K562 (cell line): Measurements from ENCODE around the gene CDT1. TPM values are rescaled to one million over a fixed set of nuclear protein-coding genes. Genes with fewer than 3 reads are reported as not detected.

Experiments
- ATAC-seq: fragments of 200-7000 bp; cut with Tn5 transposase; 3 replicates; pipeline ENCODE4 v1.9.1; 2020; ENCODE audit warnings: moderate library complexity
- BruUV-seq: library from RNA; stranded (reverse); fragments of 400-500 nt; replicated peaks from 2 replicates; lab custom pipeline; 2021; lab: Mats Ljungman, UMichigan
- CTCF ChIA-PET: fragments of 300-600 bp; formaldehyde crosslinking; extraction: SDS; loops from one replicate; lab custom pipeline; 2021; ENCODE audit warnings: low intra/inter-chr PET ratio; lab: Yijun Ruan, JAX
- POLR2A ChIA-PET: fragments of 300-600, 350-650 bp; sonication (Branson Sonifier 250); formaldehyde crosslinking; extraction: SDS; loops from one replicate; lab custom pipeline; 2021; ENCODE audit warnings: antibody characterized with exemption, inconsistent platforms; lab: Yijun Ruan, JAX
- DNase-seq, 4 experiments: peaks; one replicate each; pipeline versions ENCODE4 v3.0.0 to v3.0.0-alpha.2; 2011 to 2018; ENCODE audit warnings: low spot score in 3 of 4, mixed read lengths in 3 of 4; ENCODE audit errors: extremely low read depth in 1 of 4
- FAIRE-seq: peaks from 2 replicates; lab custom pipeline; 2011; peaks lifted over from hg19 to GRCh38; lab: Jason Lieb, UNC
- H2AFZ ChIP-seq: 2 replicates; pipeline ENCODE4 v1.6.0; 2011; ENCODE audit warnings: low read depth, low read length, control low read depth, inconsistent platforms
- H3K27ac ChIP-seq: fragments of 200-600 bp; 3 replicates; pipeline ENCODE4 v1.8.0; 2011; ENCODE audit warnings: low read depth, mild to moderate bottlenecking, control low read depth, inconsistent platforms, low read length, moderate library complexity, mixed read lengths; ENCODE audit errors: extremely low read depth
- H3K27me3 ChIP-seq, 2 experiments: fragments of 300-600 bp in 1 of 2; 2 replicates in 1 of 2; 3 replicates in 1 of 2; pipeline versions ENCODE4 v1.6.0 to v1.8.0; 2011; ENCODE audit warnings: inconsistent platforms in 2 of 2, low read length in 2 of 2, mild to moderate bottlenecking in 1 of 2, mixed read lengths in 1 of 2, moderate library complexity in 1 of 2; ENCODE audit not compliant: control insufficient read depth in 2 of 2, insufficient read depth in 2 of 2
- H3K36me3 ChIP-seq: fragments of 300-600 bp; 3 replicates; pipeline ENCODE4 v1.8.0; 2011; ENCODE audit warnings: mild to moderate bottlenecking, low read length, inconsistent platforms; ENCODE audit not compliant: control insufficient read depth, insufficient read depth
- H3K4me1 ChIP-seq, 2 experiments: fragments of 200-600 bp in 1 of 2; replicated peaks in 1 of 2; 2 replicates in 1 of 2; 3 replicates in 1 of 2; pipeline versions ENCODE4 v1.5.1 to v1.8.0; 2011; ENCODE audit warnings: inconsistent platforms in 2 of 2, low read length in 2 of 2, mild to moderate bottlenecking in 1 of 2, mixed read lengths in 1 of 2, moderate library complexity in 1 of 2; ENCODE audit not compliant: control insufficient read depth in 2 of 2, insufficient read depth in 2 of 2
- H3K4me2 ChIP-seq: 2 replicates; pipeline ENCODE4 v1.6.1; 2011; ENCODE audit warnings: low read length, control low read depth, inconsistent platforms, mixed read lengths; ENCODE audit not compliant: insufficient read depth
- H3K4me3 ChIP-seq: fragments of 200-600 bp; sonication (generic), shearing (Covaris generic); 2 replicates; pipeline ENCODE4 v1.5.1; 2016; ENCODE audit warnings: control low read depth, inconsistent platforms
- H3K79me2 ChIP-seq: fragments of 200-600 bp; 3 replicates; pipeline ENCODE4 v1.8.0; 2011; ENCODE audit warnings: low read length, inconsistent platforms; ENCODE audit not compliant: control insufficient read depth, insufficient read depth
- H3K9ac ChIP-seq, 2 experiments: 2 replicates each; pipeline versions ENCODE4 v1.6.0 to v1.6.1; 2011; ENCODE audit warnings: low read depth in 2 of 2, low read length in 2 of 2, control low read depth in 1 of 2, inconsistent platforms in 1 of 2, mild to moderate bottlenecking in 1 of 2, mixed read lengths in 1 of 2; ENCODE audit not compliant: insufficient read depth in 1 of 2
- H3K9me1 ChIP-seq: one replicate; pipeline ENCODE4 v1.6.0; 2011; ENCODE audit warnings: inconsistent platforms, mild to moderate bottlenecking, low read length, moderate library complexity; ENCODE audit not compliant: control insufficient read depth, insufficient read depth
- H3K9me3 ChIP-seq: replicated peaks from 2 replicates; pipeline ENCODE4 v1.5.1; 2011; ENCODE audit warnings: low read depth, low read length, inconsistent platforms; ENCODE audit not compliant: control insufficient read depth, insufficient read depth
- H4K20me1 ChIP-seq: replicated peaks from 2 replicates; pipeline ENCODE4 v1.6.1; 2011; ENCODE audit warnings: low read length, inconsistent platforms, mixed read lengths; ENCODE audit not compliant: control insufficient read depth, insufficient read depth
- PBX2 ChIP-seq, 2 experiments: IDR thresholded peaks in 1 of 2; conservative IDR thresholded peaks in 1 of 2; 2 replicates each; pipeline ENCODE4 v1.6.1; 2016; ENCODE audit warnings: low read depth in 2 of 2, mild to moderate bottlenecking in 1 of 2, missing compliant biosample characterization in 1 of 2, missing genetic modification characterization in 1 of 2, moderate library complexity in 1 of 2
- POLR2G ChIP-seq: fragments of 200-400 bp; formaldehyde crosslinking; IDR thresholded peaks from 2 replicates; pipeline ENCODE4 v1.6.1; 2017; ENCODE audit warnings: low read depth, mild to moderate bottlenecking, antibody characterized with exemption, low read length, moderate library complexity
- ZBTB8A ChIP-seq: fragments of 450-650 bp; IDR thresholded peaks from 2 replicates; pipeline ENCODE4 v1.6.1; 2018; ENCODE audit warnings: mild to moderate bottlenecking, moderate library complexity; ENCODE audit not compliant: partially characterized antibody
- ZNF830 ChIP-seq: fragments of 250-450 bp; sonication (Bioruptor Pico); IDR thresholded peaks from 2 replicates; pipeline ENCODE4 v1.5.0; 2021; ENCODE audit warnings: mild to moderate bottlenecking
- WGBS: fragments of 100-300 bp; shearing (Covaris generic); methylation state at CpG from one replicate; pipeline ENCODE4 v1.1.6; 2016; ENCODE audit warnings: low coverage, mixed read lengths; ENCODE audit not compliant: insufficient coverage; ENCODE audit errors: missing lambda C conversion rate; 5-methylcytosine and 5-hydroxymethylcytosine counted together
- in situ Hi-C: fragments of 300-500 bp; cut with MboI; formaldehyde crosslinking; loops from 4 replicates; pipeline ENCODE4 v1.15.0; 2018; ENCODE audit warnings: inconsistent platforms, mixed read lengths
- intact Hi-C: fragments of 100-400 bp; cut with micrococcal nuclease; formaldehyde crosslinking; loops from 2 replicates; pipeline ENCODE4 v1.14.2; 2022
- polyA plus RNA-seq, 8 experiments: library from polyadenylated mRNA; depleted of rRNA in 4 of 8; stranded (reverse) in 5 of 8; unstranded in 3 of 8; fragments of >200 nt; fragmentation: Nextera tagmentation in 2 of 8; fragmentation: Illumina TruSeq in 1 of 8; extraction: Ambion mirVana in 2 of 8; extraction: Trizol in 1 of 8; gene quantifications; 2 replicates each; pipeline versions ENCODE4 v1.2.1 to v1.2.3, GENCODE V29; 2011 to 2014; ENCODE audit warnings: inconsistent platforms in 1 of 8, missing spikeins in 1 of 8
- total RNA-seq, 7 experiments: library from RNA; depleted of rRNA in 6 of 7; stranded (reverse); fragments of >200 nt in 6 of 7; fragmentation: Illumina TruSeq in 2 of 7; extraction: Trizol in 2 of 7; gene quantifications; 2 replicates each; pipeline versions ENCODE4 v1.2.1 to v1.2.3, GENCODE V29; 2011 to 2021; ENCODE audit warnings: low replicate concordance in 1 of 7

CDT1 gene
- total and polyA plus RNA-seq, 9 of the 15 experiments (the other 6 are each of a cell fraction or from before 2014, with no cell fraction given), result 0.92 to 178 (median 14.2) TPM

- Histone ChIP-seq H3K27me3 (no peaks in the 10 kb centered on the region), H3K36me3 (peaks cover 20% of the 10 kb centered on the region; the same call in 2 of the 3 replicates), H4K20me1 (peaks cover 21% of the 10 kb centered on the region; the same call in 1 of the 2 replicates), H3K9me1 (no peaks in the 10 kb centered on the region), H3K27ac (no peak overlapping the region), H3K79me2 (peaks cover 27% of the 10 kb centered on the region), H2AFZ (no peak overlapping the region), H3K9ac (peak overlapping the region in 1 of 2 experiments; percentile 77; a peak in 1 of 4 replicates), H3K9me3 (no peaks in the 10 kb centered on the region), H3K4me1 (peaks cover 14 to 81% of the 10 kb centered on the region in 2 experiments), H3K4me2 (no peak overlapping the region), H3K4me3 (no peak overlapping the region)
- TF ChIP-seq ZNF830 (CRISPR knock-in tag), result no peak
- no peak for TF ChIP-seq ZBTB8A
- TF ChIP-seq POLR2G, result 0 out of 2 replicates have a peak, but pooled peaks have one; percentile 37
- no peak for TF ChIP-seq PBX2 (CRISPR knock-in tag; IDR thresholded peaks at IDR 0.05; ENCODE audit: low read depth)
- TF ChIP-seq PBX2 (tag; conservative IDR thresholded peaks at IDR 0.05; ENCODE audit: low read depth), result no peak
- DNase-seq (no peak), ATAC-seq (no peak), FAIRE-seq (no peak)
- 86% methylated on average over 13 of the region's 13 CpGs for WGBS
- ChIA-PET CTCF (no interaction called here), POLR2A (interaction anchor here (1.4 kb wide), 1 partner anchor 19 kb away, joined by 3 read pairs; no protein-coding TSS in a partner anchor)
- no TSS peak for BruUV-seq
- in situ Hi-C loops, result loop anchor here (5.0 to 10.0 kb wide), 2 partner anchors 353 to 401 kb away; partner anchors contain the start of gene ZNF778
- intact Hi-C loops, result loop anchor here (5.0 to 10.0 kb wide), 3 partner anchors 163 to 693 kb away; partner anchors contain the start of genes CBFA2T3 and SPG7
These were observed 10.5 kb downstream of the CDT1 start for GRCh38 chr16:88814144-88814502.
